HG03442 (cell line): ENCODE results near the gene FMNL2.

ENCODE experiments used
- ATAC-seq: cut with Tn5 transposase; IDR thresholded peaks from one replicate; pipeline ENCODE4 v1.9.1; 2021; ENCODE audit warnings: mild to moderate bottlenecking, moderate library complexity; ENCODE audit not compliant: unreplicated experiment

The FMNL2 gene

GRCh38 chr2:152337511-152337903 is 2.5 kb downstream of the FMNL2 start:
- ATAC-seq, result no peak

- ATAC-seq, result no peak
Observed at GRCh38 chr2:152339556-152340286, 4.7 kb downstream of the FMNL2 start.

- no peak for ATAC-seq
Observed at GRCh38 chr2:152342259-152343046, 7.5 kb downstream of the FMNL2 start.

- ATAC-seq, result no peak
Observed at GRCh38 chr2:152343426-152343825, 8.5 kb downstream of the FMNL2 start.

GRCh38 chr2:152344579-152345195 is 9.7 kb downstream of the FMNL2 start:
- no peak for ATAC-seq

- ATAC-seq, result no peak
Observed at GRCh38 chr2:152347076-152347475, 12.1 kb downstream of the FMNL2 start.

GRCh38 chr2:152348388-152348787 is 13.4 kb downstream of the FMNL2 start:
- no peak for ATAC-seq

GRCh38 chr2:152349416-152349815 is 14.4 kb downstream of the FMNL2 start:
- no peak for ATAC-seq

GRCh38 chr2:152350155-152350679 is 15.2 kb downstream of the FMNL2 start:
- no peak for ATAC-seq

- no peak for ATAC-seq
Observed at GRCh38 chr2:152352616-152353015, 17.6 kb downstream of the FMNL2 start.

GRCh38 chr2:152353364-152353763 is 18.4 kb downstream of the FMNL2 start:
- no peak for ATAC-seq

- no peak for ATAC-seq
Observed at GRCh38 chr2:152354069-152354755, 19.2 kb downstream of the FMNL2 start.

GRCh38 chr2:152354909-152355308 is 19.9 kb downstream of the FMNL2 start:
- no peak for ATAC-seq

GRCh38 chr2:152355409-152355831 is 20.4 kb downstream of the FMNL2 start:
- ATAC-seq, result no peak

- ATAC-seq, result no peak
Observed at GRCh38 chr2:152359573-152360363, 24.8 kb downstream of the FMNL2 start.

- ATAC-seq, result no peak
Observed at GRCh38 chr2:152363936-152364335, 29.0 kb downstream of the FMNL2 start.

- peak; percentile 80 for ATAC-seq
Observed at GRCh38 chr2:152367547-152368390, 32.8 kb downstream of the FMNL2 start.

- ATAC-seq, result no peak
Observed at GRCh38 chr2:152369176-152369860, 34.3 kb downstream of the FMNL2 start.

GRCh38 chr2:152370783-152371182 is 35.8 kb downstream of the FMNL2 start:
- ATAC-seq, result no peak
